Left hindlimb (tissue), 1 donor: ENCODE data around the gene SP1.
A peak's percentile ranks its signal among the peaks of the same experiment; 100 is the strongest.

Experiments used
- DNase-seq: peaks from one replicate; pipeline ENCODE4 v3.0.0-alpha.2; 2018

The SP1 gene

GRCh38 chr12:53452159-53453077, 72.4 kb downstream of the SP1 start:
- DNase-seq, result peak; percentile 94

GRCh38 chr12:53453953-53454640, 74.1 kb downstream of the SP1 start:
- DNase-seq, result no peak

DNA sequence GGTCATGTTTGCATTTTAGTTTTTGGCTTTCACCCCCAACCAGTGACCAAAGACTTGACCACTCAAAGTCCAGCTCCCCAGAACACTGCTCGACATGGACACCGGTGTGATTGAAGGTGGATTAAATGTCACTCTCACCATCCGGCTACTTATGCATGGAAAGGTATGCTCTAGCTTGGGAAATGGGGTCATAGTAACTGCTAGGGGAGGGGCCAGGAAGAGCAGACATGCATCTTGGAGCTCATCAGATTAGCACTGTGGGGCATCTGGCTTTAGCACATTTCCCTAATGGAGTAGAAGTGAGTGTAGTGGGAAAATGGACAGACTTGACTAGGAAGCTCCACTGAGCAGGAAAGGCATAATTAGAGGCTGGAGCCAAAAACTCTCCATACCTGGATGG, 74.7 kb downstream of the SP1 start:
- no peak for DNase-seq

- DNase-seq, result no peak
These were observed 76.8 kb downstream of the SP1 start for GRCh38 chr12:53456654-53457366.

DNA sequence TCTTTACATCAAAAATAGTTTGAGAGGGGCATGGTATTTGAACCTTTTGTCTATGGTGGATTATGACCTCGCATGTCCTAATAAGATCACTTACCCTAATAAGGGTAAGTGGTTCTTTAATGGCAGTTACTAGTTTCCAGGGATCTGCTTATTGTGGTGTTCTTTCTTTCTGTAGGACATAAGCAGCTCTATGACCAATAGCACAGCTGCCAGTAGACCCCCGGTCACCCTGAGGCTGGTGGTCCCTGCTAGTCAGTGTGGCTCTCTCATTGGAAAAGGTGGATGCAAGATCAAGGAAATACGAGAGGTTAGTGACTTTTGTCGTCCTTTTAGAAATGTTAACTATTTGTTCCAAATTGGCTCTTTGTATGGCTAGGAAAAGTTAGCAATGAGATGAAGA, 79.1 kb downstream of the SP1 start:
- DNase-seq, result no peak

DNA sequence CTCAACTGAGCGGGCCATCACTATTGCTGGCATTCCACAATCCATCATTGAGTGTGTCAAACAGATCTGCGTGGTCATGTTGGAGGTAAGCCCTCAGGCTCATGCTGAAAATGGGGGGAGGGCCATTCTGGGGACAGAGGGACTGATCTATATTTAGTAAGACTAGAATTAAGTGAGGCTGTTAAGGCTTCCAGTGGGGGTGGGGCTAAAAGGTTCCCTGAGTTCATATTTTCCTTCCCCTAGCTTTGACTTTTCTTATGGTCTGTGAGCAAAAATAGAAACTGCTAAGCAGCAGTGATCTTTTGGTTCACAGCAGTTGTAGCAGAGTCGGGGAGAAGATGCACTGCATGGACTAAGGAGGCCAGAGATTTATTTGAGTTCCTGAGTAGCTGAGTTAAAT, 81.1 kb downstream of the SP1 start:
- DNase-seq, result no peak

DNA sequence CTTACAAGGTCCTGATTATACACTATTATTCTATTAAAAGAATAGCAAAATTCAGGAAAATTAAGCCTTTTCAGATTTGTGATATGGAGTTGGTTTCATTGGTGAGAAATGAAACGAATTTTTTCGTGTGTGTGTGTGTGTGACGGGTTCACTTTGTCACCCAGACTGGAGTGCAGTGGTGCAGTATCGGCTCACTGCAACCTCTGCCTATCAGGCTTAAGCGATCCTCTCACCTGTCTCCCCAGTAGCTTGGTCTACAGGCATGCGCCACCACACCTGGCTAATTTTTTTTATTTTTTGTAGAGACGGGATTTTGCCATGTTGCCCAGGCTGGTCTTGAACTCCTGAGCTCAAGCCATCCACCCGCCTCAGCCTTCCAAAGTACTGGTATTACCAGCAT, 81.6 kb downstream of the SP1 start:
- no peak for DNase-seq

DNA sequence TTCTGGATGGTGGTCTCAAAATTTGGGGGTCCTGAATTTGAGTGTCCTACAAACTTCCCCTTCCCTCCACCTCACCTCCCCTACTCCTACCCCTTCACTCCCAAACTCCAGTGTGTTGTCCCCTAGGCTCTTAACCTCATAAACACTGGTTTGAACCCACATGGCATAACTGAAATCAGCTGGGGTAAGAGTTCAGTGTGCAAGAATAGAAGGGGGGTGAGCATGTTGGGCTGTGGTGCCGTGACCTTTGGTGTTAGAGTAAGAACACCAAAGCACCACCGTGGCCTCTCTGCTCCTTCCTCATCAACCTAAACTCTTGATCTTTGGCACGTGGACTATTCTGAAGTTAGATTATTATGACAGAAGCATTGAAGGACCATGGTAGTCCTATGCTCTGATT, 83.0 kb downstream of the SP1 start:
- no peak for DNase-seq

- DNase-seq, result no peak
These were observed 84.0 kb downstream of the SP1 start for GRCh38 chr12:53463802-53464560.

GRCh38 chr12:53464685-53465418, 84.9 kb downstream of the SP1 start:
- no peak for DNase-seq

DNA sequence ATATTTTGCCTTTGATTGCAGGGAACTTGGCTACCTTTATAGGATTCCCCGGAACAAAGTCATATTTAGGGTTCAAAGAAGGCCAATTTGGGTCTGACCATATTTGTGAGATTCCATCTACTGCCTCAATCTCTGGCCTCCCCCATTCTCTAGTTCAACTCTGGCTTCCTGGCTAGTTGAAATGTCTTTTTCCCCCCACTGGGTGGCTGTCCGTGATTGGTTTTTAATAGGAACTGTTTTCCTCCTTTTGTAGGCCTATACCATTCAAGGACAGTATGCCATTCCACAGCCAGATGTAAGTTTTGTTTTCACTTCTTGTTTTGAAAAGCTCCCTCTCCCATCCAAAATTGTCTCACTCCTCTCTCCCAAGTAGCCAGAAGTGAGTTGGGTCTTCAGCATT, 85.7 kb downstream of the SP1 start:
- no peak for DNase-seq
